22Rv1 (cell line): ENCODE measurements around the gene RFC3.

ENCODE experiments used
- ZFX ChIP-seq: fragments of 450-650 bp; IDR thresholded peaks from 2 replicates; pipeline ENCODE4 v1.6.1; 2017; ENCODE audit warnings: antibody characterized with exemption, borderline replicate concordance
- TF ChIP-seq, protein P1 (sequence below): fragments of 450-650 bp; IDR thresholded peaks from 2 replicates; pipeline ENCODE4 v1.5.1; 2017; ENCODE audit warnings: mild to moderate bottlenecking

DNA sequence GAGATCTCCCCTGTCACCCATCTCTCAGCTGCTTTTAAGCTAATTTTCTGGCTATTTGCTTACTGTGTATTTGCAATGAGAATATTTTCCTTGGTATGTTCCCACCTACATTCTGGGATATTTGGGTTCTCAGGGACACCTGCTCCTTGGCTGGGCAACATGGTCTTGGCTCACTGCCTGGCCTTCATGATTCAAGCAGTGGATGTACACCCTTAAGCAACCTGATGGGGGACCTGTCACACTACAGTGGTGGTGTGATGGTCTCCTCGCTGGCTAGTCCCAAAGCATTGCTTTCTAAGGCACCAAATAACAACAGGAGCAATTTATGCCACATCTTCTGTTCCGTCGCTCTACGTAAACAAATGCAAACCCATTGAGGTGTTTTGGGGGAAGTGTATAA, 35.3 kb upstream of the RFC3 start:
- TF ChIP-seq, protein P1, sequence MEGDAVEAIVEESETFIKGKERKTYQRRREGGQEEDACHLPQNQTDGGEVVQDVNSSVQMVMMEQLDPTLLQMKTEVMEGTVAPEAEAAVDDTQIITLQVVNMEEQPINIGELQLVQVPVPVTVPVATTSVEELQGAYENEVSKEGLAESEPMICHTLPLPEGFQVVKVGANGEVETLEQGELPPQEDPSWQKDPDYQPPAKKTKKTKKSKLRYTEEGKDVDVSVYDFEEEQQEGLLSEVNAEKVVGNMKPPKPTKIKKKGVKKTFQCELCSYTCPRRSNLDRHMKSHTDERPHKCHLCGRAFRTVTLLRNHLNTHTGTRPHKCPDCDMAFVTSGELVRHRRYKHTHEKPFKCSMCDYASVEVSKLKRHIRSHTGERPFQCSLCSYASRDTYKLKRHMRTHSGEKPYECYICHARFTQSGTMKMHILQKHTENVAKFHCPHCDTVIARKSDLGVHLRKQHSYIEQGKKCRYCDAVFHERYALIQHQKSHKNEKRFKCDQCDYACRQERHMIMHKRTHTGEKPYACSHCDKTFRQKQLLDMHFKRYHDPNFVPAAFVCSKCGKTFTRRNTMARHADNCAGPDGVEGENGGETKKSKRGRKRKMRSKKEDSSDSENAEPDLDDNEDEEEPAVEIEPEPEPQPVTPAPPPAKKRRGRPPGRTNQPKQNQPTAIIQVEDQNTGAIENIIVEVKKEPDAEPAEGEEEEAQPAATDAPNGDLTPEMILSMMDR: no peak
- no peak for TF ChIP-seq ZFX
